HUES48 (cell line): ENCODE results near the gene GNG2.

Experiments used
- H3K27ac ChIP-seq: one replicate; pipeline ENCODE4 v1.7.0; 2013; ENCODE audit warnings: low read depth, low read length, inconsistent platforms
- H3K27me3 ChIP-seq: 2 replicates; pipeline ENCODE4 v1.6.1; 2013; ENCODE audit warnings: mild to moderate bottlenecking, low read length; ENCODE audit not compliant: control insufficient read depth, insufficient read depth
- H3K36me3 ChIP-seq: 2 replicates; pipeline ENCODE4 v1.6.1; 2013; ENCODE audit warnings: low read length; ENCODE audit not compliant: control insufficient read depth, insufficient read depth
- H3K4me1 ChIP-seq: 2 replicates; pipeline ENCODE4 v1.6.1; 2013; ENCODE audit warnings: mild to moderate bottlenecking, low read length; ENCODE audit not compliant: control insufficient read depth, insufficient read depth
- H3K4me3 ChIP-seq: 2 replicates; pipeline ENCODE4 v1.5.1; 2013; ENCODE audit warnings: mild to moderate bottlenecking, low read depth, low read length
- H3K9ac ChIP-seq: 2 replicates; pipeline ENCODE4 v1.6.1; 2013; ENCODE audit warnings: mild to moderate bottlenecking, low read depth, low read length, moderate library complexity
- H3K9me3 ChIP-seq: 2 replicates; pipeline ENCODE4 v1.6.1; 2013; ENCODE audit warnings: low read length; ENCODE audit not compliant: control insufficient read depth, insufficient read depth

GNG2 gene

DNA sequence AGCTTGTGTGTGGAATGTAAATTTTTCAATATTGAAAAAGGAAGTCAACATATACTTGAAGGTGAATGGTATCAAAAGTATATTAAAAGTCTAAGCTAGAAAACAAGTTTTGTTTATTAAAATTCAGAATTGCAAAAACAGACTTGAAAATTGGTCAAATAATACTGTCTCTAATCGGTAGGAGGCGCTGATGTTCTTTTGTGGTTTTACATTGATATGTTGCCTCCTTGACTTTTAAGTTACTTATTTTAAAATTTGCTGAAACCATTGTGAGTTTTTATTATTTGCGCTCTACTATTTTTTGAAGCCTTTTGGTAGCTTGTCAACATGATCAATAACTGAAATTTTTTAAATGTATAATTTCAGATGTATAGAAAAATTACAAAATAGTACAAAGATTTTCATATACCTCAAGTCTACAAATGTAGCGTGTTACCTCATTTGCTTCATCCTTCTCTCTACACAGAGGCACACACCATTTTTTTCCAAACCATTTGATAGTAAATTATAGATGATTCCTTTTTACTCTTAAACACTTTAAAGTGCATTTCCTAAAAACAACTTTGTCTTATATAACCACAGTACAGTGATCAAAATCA is 135.8 kb downstream of the GNG2 start:
- H3K36me3 ChIP-seq = peaks cover 99% of the 10 kb centered on the region
- no peak overlapping the region for H3K27ac ChIP-seq

DNA sequence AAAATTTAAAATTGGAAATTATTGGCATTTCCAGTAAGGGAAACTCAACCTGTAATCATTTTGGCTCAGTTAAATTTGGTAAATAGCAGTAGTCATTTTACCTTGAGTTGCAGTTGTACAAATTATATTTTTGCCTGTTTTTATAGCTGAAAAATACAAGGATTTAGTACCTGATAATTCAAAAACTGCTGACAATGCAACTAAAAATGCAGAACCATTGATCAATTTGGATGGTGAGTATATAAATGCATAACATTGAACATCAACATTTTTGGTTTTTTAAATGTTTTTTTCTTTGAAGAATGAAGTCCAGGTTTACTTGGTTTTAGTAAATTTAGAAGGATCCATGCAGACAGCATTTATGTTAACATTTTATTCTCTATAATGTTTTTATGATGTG is 137.9 kb downstream of the GNG2 start:
- Histone ChIP-seq H3K27me3 (no peaks in the 10 kb centered on the region), H3K4me3 (no peak overlapping the region), H3K27ac (no peak overlapping the region), H3K36me3 (peaks cover 99% of the 10 kb centered on the region), H3K9ac (no peak overlapping the region), H3K9me3 (no peaks in the 10 kb centered on the region), H3K4me1 (peaks cover 5% of the 10 kb centered on the region; the same call in 1 of the 2 replicates)

More for the DNA sequence above, 135.8 kb downstream of the GNG2 start:
- Histone ChIP-seq H3K27me3 (no peaks in the 10 kb centered on the region), H3K4me1 (no peaks in the 10 kb centered on the region), H3K9ac (no peak overlapping the region), H3K9me3 (no peaks in the 10 kb centered on the region), H3K4me3 (no peak overlapping the region)

DNA sequence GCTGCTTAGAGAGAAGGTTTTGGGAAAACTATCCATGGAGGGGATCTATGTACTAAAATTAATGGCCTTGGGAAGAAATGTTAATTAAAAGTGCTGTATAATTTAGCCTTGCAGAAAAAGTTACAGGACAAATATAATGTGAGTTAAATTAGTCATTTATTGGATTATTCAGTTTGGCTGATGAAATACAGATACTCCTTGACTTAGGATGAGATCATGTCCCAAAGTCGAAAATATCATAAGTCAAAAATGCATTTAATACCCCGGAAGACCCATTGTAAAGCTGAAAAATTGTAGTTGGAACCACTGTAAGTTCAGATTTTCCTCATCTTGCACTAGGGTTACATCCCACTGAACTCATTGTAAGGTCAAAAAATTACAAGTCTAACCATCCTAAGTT is 138.7 kb downstream of the GNG2 start:
- Histone ChIP-seq H3K27ac (no peak overlapping the region), H3K27me3 (no peaks in the 10 kb centered on the region), H3K36me3 (peaks cover 99% of the 10 kb centered on the region), H3K4me3 (no peak overlapping the region), H3K9ac (no peak overlapping the region), H3K9me3 (no peaks in the 10 kb centered on the region), H3K4me1 (peaks cover 5% of the 10 kb centered on the region; the same call in 1 of the 2 replicates)

DNA sequence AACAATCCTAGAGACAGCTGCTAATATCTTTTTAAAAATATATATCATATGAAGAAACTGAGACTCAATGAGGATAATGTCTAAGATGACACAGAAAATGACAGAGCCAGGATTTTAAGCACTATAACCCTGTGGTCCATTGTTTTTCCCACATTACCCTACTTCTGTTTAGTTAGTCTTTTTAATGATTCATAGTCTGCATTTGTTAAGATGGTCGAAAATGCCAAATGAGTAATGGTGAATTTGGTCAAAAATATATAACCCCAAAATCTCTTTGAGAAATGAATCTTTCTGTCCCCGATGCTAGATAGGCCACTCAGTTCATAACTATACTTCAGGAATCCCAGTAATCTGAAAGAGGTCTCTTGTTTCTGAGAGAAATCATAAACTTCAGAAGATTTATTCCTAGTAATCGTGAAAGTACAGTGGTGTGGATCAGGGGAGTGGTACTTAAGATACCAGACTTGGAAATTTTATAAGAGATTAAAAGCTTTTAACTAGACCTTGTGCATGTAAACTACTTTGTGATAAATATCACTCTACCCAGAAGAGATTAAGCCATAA is 139.7 kb downstream of the GNG2 start:
- peaks cover 99% of the 10 kb centered on the region for H3K36me3 ChIP-seq
- no peak overlapping the region for H3K4me3 ChIP-seq
- no peaks in the 10 kb centered on the region for H3K9me3 ChIP-seq
- H3K9ac ChIP-seq = no peak overlapping the region
- no peak overlapping the region for H3K27ac ChIP-seq
- peaks cover 5% of the 10 kb centered on the region; the same call in 1 of the 2 replicates for H3K4me1 ChIP-seq
- no peaks in the 10 kb centered on the region for H3K27me3 ChIP-seq

DNA sequence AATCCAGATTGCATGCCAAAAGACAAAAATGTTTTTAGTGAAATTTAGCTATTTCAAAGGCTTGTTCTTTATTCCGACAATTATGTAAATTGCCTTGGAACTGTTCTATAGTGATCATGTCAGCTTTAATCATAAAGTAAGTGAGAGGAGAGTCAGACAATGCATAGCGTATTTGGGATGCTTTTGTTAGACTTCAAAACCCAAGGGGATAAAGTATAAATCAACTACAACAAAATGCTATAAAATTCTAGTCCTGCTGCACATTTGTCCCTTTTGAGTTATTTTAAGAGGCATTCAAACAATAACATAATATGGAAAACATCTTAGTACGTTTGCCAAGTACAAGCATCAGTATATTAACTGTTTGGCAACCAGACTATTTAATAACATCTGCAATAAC is 140.3 kb downstream of the GNG2 start:
- Histone ChIP-seq H3K4me1 (peaks cover 8% of the 10 kb centered on the region; the same call in 1 of the 2 replicates), H3K27ac (no peak overlapping the region), H3K27me3 (no peaks in the 10 kb centered on the region), H3K9ac (no peak overlapping the region), H3K4me3 (no peak overlapping the region), H3K36me3 (peaks cover 99% of the 10 kb centered on the region), H3K9me3 (no peaks in the 10 kb centered on the region)

DNA sequence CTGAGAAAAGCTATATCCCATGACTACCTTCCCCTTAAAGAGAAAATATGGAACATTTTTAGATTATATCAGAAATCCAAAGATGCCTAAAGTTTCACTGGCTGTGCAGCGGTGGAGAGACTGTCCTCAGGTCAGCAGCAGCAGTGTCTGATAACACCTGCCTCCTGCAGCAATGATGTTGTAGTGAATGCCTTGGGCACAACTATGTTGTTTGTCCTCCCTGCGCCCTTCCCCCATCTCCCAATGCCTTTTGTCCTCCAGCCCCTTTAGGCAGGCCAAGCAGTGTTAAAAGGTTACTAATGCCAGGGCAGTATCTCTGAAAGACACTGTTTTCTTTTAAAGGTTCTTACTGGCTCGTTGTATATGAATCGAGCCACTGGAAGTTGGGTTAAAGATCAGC is 142.1 kb downstream of the GNG2 start:
- H3K9me3 ChIP-seq = no peaks in the 10 kb centered on the region
- H3K4me1 ChIP-seq = peaks cover 26% of the 10 kb centered on the region
- H3K27me3 ChIP-seq = no peaks in the 10 kb centered on the region
- H3K27ac ChIP-seq = no peak overlapping the region
- H3K36me3 ChIP-seq = peaks cover 100% of the 10 kb centered on the region
- no peak overlapping the region for H3K4me3 ChIP-seq
- no peak overlapping the region for H3K9ac ChIP-seq

DNA sequence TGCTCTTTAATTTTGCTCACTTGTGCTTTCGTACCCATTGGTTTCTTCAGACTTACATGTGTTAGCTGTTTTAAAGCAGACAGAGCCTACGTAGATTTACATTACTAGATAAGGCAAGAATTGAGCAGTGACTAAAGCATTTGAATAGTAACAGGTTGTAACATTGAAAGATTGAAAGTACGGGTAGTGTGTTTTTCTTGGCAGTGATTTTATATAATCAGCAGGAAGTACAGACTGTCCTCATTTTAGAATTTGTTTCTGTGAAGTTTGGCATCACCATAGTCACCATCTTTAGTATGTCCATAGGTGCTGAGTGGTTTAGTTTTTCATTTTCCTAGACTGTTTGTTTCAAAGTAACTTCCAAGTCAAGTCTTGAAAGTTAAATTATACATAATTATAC is 142.9 kb downstream of the GNG2 start:
- Histone ChIP-seq H3K36me3 (peaks cover 100% of the 10 kb centered on the region), H3K9ac (no peak overlapping the region), H3K4me1 (peaks cover 28% of the 10 kb centered on the region), H3K27me3 (no peaks in the 10 kb centered on the region), H3K9me3 (no peaks in the 10 kb centered on the region), H3K27ac (no peak overlapping the region), H3K4me3 (no peak overlapping the region)

DNA sequence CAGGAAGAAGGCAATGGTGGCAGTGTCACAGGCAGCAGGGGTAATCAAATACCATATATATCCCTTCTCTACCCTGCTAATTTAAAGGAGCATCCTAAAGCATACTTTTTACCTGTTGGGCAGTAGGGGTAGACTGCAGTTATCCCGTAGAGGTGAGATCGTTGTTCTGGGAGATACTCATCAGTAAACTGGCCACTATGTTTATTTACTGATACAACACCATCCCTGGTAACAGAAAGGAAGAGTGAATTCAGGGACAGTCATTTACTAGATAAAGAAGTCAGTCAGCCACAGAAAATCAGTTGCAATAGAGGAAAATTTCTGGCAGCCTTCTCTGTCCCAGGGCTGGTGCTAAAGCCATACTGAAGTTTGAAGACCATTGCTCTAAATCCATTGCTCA is 145.2 kb downstream of the GNG2 start:
- H3K9ac ChIP-seq = no peak overlapping the region
- no peak overlapping the region for H3K4me3 ChIP-seq
- H3K4me1 ChIP-seq = peaks cover 28% of the 10 kb centered on the region
- H3K27me3 ChIP-seq = no peaks in the 10 kb centered on the region
- no peaks in the 10 kb centered on the region for H3K9me3 ChIP-seq
- no peak overlapping the region for H3K27ac ChIP-seq
- peaks cover 100% of the 10 kb centered on the region for H3K36me3 ChIP-seq

DNA sequence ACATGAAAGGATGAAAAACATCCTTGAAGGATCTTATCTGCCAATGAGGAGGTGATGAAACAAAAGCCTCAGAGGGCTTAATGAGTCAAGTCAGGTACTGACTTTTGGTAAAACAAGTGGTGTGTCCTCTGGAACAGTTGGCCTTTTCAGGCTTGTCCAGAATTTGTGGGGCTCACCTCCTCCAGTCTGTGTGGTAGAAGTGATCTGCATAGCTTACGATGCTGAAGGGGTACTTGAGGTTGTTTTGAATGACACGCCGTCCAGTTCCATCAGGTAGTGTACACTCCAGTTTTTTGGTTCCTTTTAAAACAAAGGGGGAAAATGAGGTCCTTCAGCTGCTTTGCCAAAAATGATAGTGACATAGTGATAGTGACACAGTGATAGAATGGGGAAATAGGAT is 145.9 kb downstream of the GNG2 start:
- Histone ChIP-seq H3K9me3 (no peaks in the 10 kb centered on the region), H3K36me3 (peaks cover 100% of the 10 kb centered on the region), H3K4me1 (peaks cover 28% of the 10 kb centered on the region), H3K4me3 (no peak overlapping the region), H3K9ac (no peak overlapping the region), H3K27me3 (no peaks in the 10 kb centered on the region), H3K27ac (no peak overlapping the region)

DNA sequence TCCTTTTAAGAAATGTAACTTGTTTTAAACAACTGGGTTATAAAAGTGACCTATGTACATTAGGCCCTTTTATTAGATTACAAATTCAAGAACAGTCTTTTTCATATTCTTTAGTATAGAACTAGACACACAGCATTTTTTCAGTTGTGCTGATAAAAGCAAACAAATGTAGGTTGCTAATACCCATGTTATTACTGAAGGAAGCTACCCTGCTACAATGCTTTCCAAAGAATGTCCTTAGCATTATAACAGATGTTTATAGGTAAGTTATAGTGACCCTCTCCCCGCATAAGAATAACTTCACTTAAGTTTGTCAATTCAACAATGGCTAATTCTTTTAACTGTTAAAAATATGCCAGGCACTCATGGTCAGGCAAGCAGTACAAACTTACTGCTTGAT is 146.8 kb downstream of the GNG2 start:
- peaks cover 99% of the 10 kb centered on the region for H3K36me3 ChIP-seq
- no peaks in the 10 kb centered on the region for H3K27me3 ChIP-seq
- peak overlapping the region; percentile 21 for H3K27ac ChIP-seq
- no peak overlapping the region for H3K4me3 ChIP-seq
- no peak overlapping the region for H3K9ac ChIP-seq
- H3K9me3 ChIP-seq = no peaks in the 10 kb centered on the region
- H3K4me1 ChIP-seq = peaks cover 26% of the 10 kb centered on the region

DNA sequence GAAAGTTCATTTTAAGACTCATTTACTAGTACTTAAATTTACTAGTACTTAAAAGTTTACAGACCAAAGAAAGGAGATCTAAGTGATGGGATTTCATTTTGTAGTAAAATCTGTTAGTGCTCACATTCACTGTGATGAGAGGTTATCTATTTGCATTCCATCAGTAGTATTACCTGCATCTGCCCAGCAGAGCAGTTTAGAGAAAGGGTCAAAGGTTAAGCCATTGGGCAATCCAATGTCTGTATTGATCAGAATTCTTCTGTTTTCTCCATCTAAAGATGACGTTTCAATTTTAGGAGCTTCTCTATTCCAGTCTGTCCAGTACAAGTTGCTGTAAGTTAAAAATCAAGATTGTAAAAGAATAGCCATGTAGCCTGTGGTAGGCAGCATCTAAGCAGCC is 147.2 kb downstream of the GNG2 start:
- H3K9ac ChIP-seq = no peak overlapping the region
- H3K4me3 ChIP-seq = no peak overlapping the region
- peaks cover 24% of the 10 kb centered on the region for H3K4me1 ChIP-seq
- no peak overlapping the region for H3K27ac ChIP-seq
- no peaks in the 10 kb centered on the region for H3K27me3 ChIP-seq
- H3K9me3 ChIP-seq = no peaks in the 10 kb centered on the region
- H3K36me3 ChIP-seq = peaks cover 95% of the 10 kb centered on the region
